Tibial artery (tissue), 4 donors: ENCODE data around the gene ZNF830.

Experiments used
- DNase-seq, 2 donors: peaks; one replicate each; pipeline ENCODE4 v3.0.0-alpha.2; 2019
- H3K27ac ChIP-seq, 2 donors: fragments of 200-600 bp; sonication (generic) in 1 of 2; 1 replicate in 1 of 2; 2 replicates in 1 of 2; pipeline ENCODE4 v1.5.1; 2018 to 2019; ENCODE audit warnings: mild to moderate bottlenecking in 1 of 2
- H3K27me3 ChIP-seq, 2 donors: fragments of 200-600 bp; sonication (generic) in 1 of 2; one replicate each; pipeline versions ENCODE4 v1.5.1 to v1.6.0; 2016 to 2019
- H3K36me3 ChIP-seq, 3 donors: fragments of 200-600 bp; sonication (generic) in 2 of 3; one replicate each; pipeline ENCODE4 v1.5.1; 2016 to 2019; ENCODE audit warnings: mild to moderate bottlenecking in 2 of 3
- H3K4me1 ChIP-seq, 4 donors: fragments of 200-600 bp; sonication (generic) in 2 of 4; 1 replicate in 3 of 4; 2 replicates in 1 of 4; pipeline ENCODE4 v1.5.1; 2016 to 2019
- H3K4me3 ChIP-seq, 2 donors: fragments of 200-600 bp; sonication (generic) in 1 of 2; 1 replicate in 1 of 2; 2 replicates in 1 of 2; pipeline ENCODE4 v1.5.1; 2018 to 2019; ENCODE audit warnings: mild to moderate bottlenecking in 2 of 2
- H3K9me3 ChIP-seq, 3 donors: fragments of 200-600 bp; sonication (generic) in 1 of 3; one replicate each; pipeline ENCODE4 v1.5.1; 2016 to 2019
- intact Hi-C: fragments of 100-400 bp; cut with DNase I; formaldehyde crosslinking; loops from one replicate; pipeline ENCODE4 v1.15.0; 2023; ENCODE audit warnings: low total_unique reads
- TF ChIP-seq, protein P1 (sequence below), 2 experiments: fragments of 200-600 bp in 1 of 2; fragments of 450-650 bp in 1 of 2; IDR thresholded peaks; one replicate each; pipeline ENCODE4 v1.5.1; 2017 to 2019; ENCODE audit warnings: antibody characterized with exemption in 2 of 2, mild to moderate bottlenecking in 1 of 2, moderate library complexity in 1 of 2

Gene ZNF830, protein sequence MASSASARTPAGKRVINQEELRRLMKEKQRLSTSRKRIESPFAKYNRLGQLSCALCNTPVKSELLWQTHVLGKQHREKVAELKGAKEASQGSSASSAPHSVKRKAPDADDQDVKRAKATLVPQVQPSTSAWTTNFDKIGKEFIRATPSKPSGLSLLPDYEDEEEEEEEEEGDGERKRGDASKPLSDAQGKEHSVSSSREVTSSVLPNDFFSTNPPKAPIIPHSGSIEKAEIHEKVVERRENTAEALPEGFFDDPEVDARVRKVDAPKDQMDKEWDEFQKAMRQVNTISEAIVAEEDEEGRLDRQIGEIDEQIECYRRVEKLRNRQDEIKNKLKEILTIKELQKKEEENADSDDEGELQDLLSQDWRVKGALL

DNA sequence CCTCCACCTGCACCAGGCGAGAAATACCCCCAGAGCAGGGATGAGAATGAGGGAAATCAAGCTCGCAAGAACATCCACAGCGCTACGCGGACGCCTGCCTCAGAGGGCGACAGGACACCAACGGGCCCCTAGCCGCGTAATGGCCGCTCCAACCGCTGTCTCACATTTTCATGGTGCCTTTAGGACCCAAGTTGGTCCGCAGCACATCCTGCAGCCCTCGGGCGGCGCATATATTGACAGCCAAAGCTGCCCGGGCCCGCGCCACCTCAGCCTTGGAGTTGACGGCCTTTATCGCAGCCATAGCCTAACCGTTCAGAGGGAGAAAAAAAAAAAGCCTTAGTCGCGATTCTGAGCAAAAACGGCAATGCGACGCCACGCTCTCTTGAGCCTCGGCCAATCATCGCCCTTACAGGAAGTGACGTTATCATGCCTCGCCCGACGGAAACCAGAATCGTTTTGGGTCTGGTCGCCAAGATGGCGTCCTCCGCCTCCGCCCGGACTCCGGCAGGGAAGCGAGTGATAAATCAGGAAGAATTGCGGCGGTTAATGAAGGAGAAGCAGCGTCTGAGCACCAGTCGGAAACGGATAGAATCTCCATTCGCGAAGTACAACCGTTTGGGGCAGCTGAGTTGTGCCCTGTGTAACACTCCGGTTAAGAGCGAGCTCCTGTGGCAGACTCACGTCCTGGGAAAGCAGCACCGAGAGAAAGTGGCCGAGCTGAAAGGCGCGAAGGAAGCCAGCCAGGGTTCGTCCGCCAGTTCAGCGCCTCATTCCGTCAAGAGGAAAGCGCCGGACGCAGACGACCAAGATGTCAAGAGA lies at the start of gene ZNF830, which contains the start of gene CCT6B:
Gene ZNF830 (plus strand): TSS at position 448 of the 819 bp plus-strand sequence. CDS start 27 bp downstream, at position 475.
Gene CCT6B (minus strand): TSS at position 368 of the 819 bp plus-strand sequence. CDS start 67 bp downstream, at position 301.
- intact Hi-C loops = loop anchor here (1.0 kb wide), 1 partner anchor 128 kb away; no protein-coding TSS in a partner anchor
- Histone ChIP-seq H3K27me3 (no peaks in the 10 kb centered on the region), H3K4me1 (peaks cover 0 to 17% (median 11%) of the 10 kb centered on the region in 4 donors), H3K36me3 (peaks cover 8 to 30% (median 23%) of the 10 kb centered on the region in 3 donors), H3K4me3 (peak within 1 kb of the TSS; percentile 68 to 84), H3K9me3 (no peaks in the 10 kb centered on the region), H3K27ac (peak within 1 kb of the TSS; percentile 88 to 90)
- peak; percentile 92 to 94 for DNase-seq
- TF ChIP-seq, protein P1, sequence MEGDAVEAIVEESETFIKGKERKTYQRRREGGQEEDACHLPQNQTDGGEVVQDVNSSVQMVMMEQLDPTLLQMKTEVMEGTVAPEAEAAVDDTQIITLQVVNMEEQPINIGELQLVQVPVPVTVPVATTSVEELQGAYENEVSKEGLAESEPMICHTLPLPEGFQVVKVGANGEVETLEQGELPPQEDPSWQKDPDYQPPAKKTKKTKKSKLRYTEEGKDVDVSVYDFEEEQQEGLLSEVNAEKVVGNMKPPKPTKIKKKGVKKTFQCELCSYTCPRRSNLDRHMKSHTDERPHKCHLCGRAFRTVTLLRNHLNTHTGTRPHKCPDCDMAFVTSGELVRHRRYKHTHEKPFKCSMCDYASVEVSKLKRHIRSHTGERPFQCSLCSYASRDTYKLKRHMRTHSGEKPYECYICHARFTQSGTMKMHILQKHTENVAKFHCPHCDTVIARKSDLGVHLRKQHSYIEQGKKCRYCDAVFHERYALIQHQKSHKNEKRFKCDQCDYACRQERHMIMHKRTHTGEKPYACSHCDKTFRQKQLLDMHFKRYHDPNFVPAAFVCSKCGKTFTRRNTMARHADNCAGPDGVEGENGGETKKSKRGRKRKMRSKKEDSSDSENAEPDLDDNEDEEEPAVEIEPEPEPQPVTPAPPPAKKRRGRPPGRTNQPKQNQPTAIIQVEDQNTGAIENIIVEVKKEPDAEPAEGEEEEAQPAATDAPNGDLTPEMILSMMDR (IDR thresholded peaks at IDR 0.05) = no peak

DNA sequence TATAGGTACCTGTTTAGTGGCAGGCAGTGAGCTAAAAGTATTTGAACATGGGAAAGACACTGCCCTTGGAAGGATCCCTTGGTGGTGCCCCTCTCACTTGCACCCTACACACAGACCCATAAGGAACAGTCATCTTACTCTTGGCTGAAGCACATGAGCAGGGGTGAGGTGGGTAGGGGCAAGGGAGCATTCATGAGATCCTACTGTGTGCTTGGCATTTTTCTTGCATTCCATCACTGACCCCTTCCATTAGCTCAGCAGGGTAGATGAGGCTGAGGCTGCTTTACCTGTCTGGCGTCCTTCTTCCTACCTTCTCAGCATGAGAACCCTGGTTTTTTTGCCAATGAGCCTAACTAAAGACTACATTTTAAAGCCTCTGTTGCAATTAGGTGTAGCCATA lies 48.3 kb upstream of the ZNF830 start:
- TF ChIP-seq, protein P1 (IDR thresholded peaks at IDR 0.05) = no peak
- Histone ChIP-seq H3K27ac (no peak overlapping the region), H3K4me1 (no peaks in the 10 kb centered on the region), H3K27me3 (no peaks in the 10 kb centered on the region), H3K36me3 (peaks cover 0 to 7% (median 0%) of the 10 kb centered on the region in 3 donors), H3K9me3 (no peaks in the 10 kb centered on the region), H3K4me3 (no peak overlapping the region)
- DNase-seq = no peak
- intact Hi-C loops = no loop called here

DNA sequence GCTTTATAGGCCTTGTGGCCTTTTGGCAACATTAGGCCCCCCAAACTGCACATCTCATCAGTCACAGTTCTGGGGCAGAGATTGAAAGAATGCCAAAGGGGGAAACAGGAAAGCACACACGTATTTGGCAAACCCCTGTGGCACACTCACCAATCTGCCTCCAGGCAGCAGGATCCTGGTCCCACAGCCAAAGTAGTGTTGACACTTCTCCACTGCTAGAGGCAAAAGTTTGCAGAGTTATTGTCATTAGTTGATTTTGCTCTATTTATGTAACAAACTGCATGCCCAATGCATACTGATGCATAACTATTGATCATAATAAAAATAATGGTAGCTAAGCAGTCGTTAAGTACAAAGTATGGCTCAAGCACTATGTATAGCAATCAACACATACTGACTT lies 45.2 kb upstream of the ZNF830 start:
- Histone ChIP-seq H3K9me3 (no peaks in the 10 kb centered on the region), H3K4me1 (no peaks in the 10 kb centered on the region), H3K36me3 (peaks cover 0 to 7% (median 0%) of the 10 kb centered on the region in 3 donors), H3K27ac (no peak overlapping the region), H3K4me3 (no peak overlapping the region), H3K27me3 (no peaks in the 10 kb centered on the region)
- intact Hi-C loops = no loop called here
- TF ChIP-seq, protein P1 (IDR thresholded peaks at IDR 0.05) = no peak
- no peak for DNase-seq

DNA sequence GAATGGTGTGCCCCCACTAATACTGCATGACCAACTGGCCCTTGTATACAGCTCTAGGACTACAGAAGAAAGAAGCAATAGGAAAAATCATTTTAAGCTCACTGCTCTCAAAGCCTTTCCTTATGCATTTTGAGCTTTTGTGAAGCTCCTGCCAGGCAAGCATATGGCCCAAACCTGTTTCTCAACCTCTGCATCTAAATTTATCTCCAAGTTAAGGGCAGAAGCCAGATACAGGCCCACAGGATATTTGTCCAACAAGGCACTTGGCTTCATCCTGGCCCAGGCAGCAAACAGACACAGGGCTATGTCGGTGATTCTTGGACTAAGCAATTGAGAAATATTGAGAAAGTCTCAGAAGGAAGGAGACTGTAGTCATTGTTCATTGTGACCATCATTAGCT lies 44.0 kb upstream of the ZNF830 start:
- H3K36me3 ChIP-seq = no peaks in the 10 kb centered on the region
- TF ChIP-seq, protein P1 (IDR thresholded peaks at IDR 0.05) = no peak
- no peak overlapping the region for H3K4me3 ChIP-seq
- intact Hi-C loops = no loop called here
- H3K4me1 ChIP-seq = no peaks in the 10 kb centered on the region
- H3K27me3 ChIP-seq = no peaks in the 10 kb centered on the region
- H3K9me3 ChIP-seq = no peaks in the 10 kb centered on the region
- H3K27ac ChIP-seq = no peak overlapping the region
- DNase-seq = no peak

DNA sequence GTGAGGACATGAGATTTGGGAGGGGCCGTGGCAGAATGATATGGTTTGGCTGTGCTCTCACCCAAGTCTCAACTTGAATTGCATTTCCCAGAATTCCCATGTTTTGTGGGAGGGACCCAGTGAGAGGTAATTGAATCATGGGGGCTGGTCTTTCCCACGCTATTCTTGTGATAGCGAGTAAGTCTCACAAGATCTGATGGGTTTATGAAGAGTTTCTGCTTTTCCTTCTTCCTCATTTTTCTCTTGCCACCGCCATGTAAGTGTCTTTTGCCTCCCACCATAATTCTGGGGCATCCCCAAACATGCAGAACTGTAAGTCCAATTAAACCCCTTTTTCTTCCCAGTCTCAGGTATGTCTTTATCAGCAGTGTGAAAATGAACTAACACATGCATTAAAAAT lies 40.7 kb upstream of the ZNF830 start:
- no peak overlapping the region for H3K27ac ChIP-seq
- no peaks in the 10 kb centered on the region for H3K4me1 ChIP-seq
- H3K27me3 ChIP-seq = no peaks in the 10 kb centered on the region
- H3K4me3 ChIP-seq = no peak overlapping the region
- no peak for DNase-seq
- H3K36me3 ChIP-seq = no peaks in the 10 kb centered on the region
- TF ChIP-seq, protein P1 (IDR thresholded peaks at IDR 0.05) = no peak
- intact Hi-C loops = no loop called here
- no peaks in the 10 kb centered on the region for H3K9me3 ChIP-seq
